PFSK-1 (cell line): Measurements from ENCODE around the gene DENND2A.
A peak's percentile ranks its signal among the peaks of the same experiment; 100 is the strongest.

ENCODE experiments used
- FOXP2 ChIP-seq: optimal IDR thresholded peaks from 2 replicates; pipeline ENCODE3; 2011; ENCODE audit warnings: borderline replicate concordance, control low read depth, inconsistent platforms; ENCODE audit not compliant: insufficient read depth; ENCODE audit errors: extremely low read length, extremely low read depth
- POLR2AphosphoS5 ChIP-seq: IDR thresholded peaks from 2 replicates; pipeline ENCODE4 v1.6.1; 2012; ENCODE audit warnings: low read depth, mild to moderate bottlenecking, control low read depth, low read length, moderate library complexity
- REST ChIP-seq, 2 experiments: IDR thresholded peaks; 2 replicates each; pipeline versions ENCODE4 v1.6.1 to v1.8.0; 2011 to 2012; ENCODE audit warnings: low read depth in 2 of 2, low read length in 2 of 2, control low read depth in 1 of 2, inconsistent platforms in 1 of 2, mild to moderate bottlenecking in 1 of 2, moderate library complexity in 1 of 2; ENCODE audit not compliant: insufficient read depth in 1 of 2
- SIN3A ChIP-seq: IDR thresholded peaks from 2 replicates; pipeline ENCODE4 v1.6.1; 2012; ENCODE audit warnings: mild to moderate bottlenecking, low read length, moderate library complexity, borderline replicate concordance; ENCODE audit not compliant: insufficient read depth
- TAF1 ChIP-seq: IDR thresholded peaks from 2 replicates; pipeline ENCODE4 v1.6.1; 2012; ENCODE audit warnings: low read length, control low read depth, borderline replicate concordance; ENCODE audit not compliant: insufficient read depth

Gene DENND2A

GRCh38 chr7:140537750-140538482 is 102.7 kb downstream of the DENND2A start:
- no peak for TF ChIP-seq POLR2AphosphoS5
- TF ChIP-seq REST (IDR thresholded peaks at IDR 0.05; ENCODE audit: insufficient read depth in 1 of 2, low read depth in 2 of 2, low read length in 2 of 2) = no peak
- no peak for TF ChIP-seq TAF1
- no peak for TF ChIP-seq FOXP2
- TF ChIP-seq SIN3A = no peak

- TF ChIP-seq FOXP2 (no peak), TAF1 (no peak), REST (IDR thresholded peaks at IDR 0.05; ENCODE audit: insufficient read depth in 1 of 2, low read depth in 2 of 2, low read length in 2 of 2) (no peak), SIN3A (no peak), POLR2AphosphoS5 (no peak)
Observed at GRCh38 chr7:140534743-140535142, 105.9 kb downstream of the DENND2A start.

- TF ChIP-seq FOXP2 (no peak), SIN3A (0 out of 2 replicates have a peak, but pooled peaks have one; percentile 22)
Observed at GRCh38 chr7:140533394-140533872, 107.2 kb downstream of the DENND2A start.

GRCh38 chr7:140526787-140527664 is 113.6 kb downstream of the DENND2A start:
- TF ChIP-seq TAF1 (no peak), SIN3A (no peak), FOXP2 (no peak), REST (IDR thresholded peaks at IDR 0.05; ENCODE audit: insufficient read depth in 1 of 2, low read depth in 2 of 2, low read length in 2 of 2) (no peak), POLR2AphosphoS5 (no peak)

GRCh38 chr7:140526214-140526613 is 114.4 kb downstream of the DENND2A start:
- TF ChIP-seq POLR2AphosphoS5 = no peak
- TF ChIP-seq TAF1 = no peak
- no peak for TF ChIP-seq SIN3A
- TF ChIP-seq FOXP2 = no peak
- no peak for TF ChIP-seq REST (IDR thresholded peaks at IDR 0.05; ENCODE audit: insufficient read depth in 1 of 2, low read depth in 2 of 2, low read length in 2 of 2)
